ENCODE measurements around the gene RPP40. TPM values are rescaled to one million over a fixed set of nuclear protein-coding genes. Genes with fewer than 3 reads are reported as not detected.

RPP40 gene
- polyA plus RNA-seq, 4 donors = 10.9 to 13.6 (median 11.6) TPM

GRCh38 chr6:4971851-4972250 lies 32.0 kb downstream of the RPP40 start:
- DNase-seq (ENCODE audit: low read depth in 4 of 4, low spot score in 3 of 4) = no peak

GRCh38 chr6:4970739-4971395 lies 33.0 kb downstream of the RPP40 start:
- DNase-seq (ENCODE audit: low read depth in 4 of 4, low spot score in 3 of 4) = no peak

- no peak for DNase-seq (ENCODE audit: low read depth in 4 of 4, low spot score in 3 of 4)
Observed at GRCh38 chr6:4969609-4970285, 34.1 kb downstream of the RPP40 start.

- DNase-seq (ENCODE audit: low read depth in 4 of 4, low spot score in 3 of 4) = no peak
Observed at GRCh38 chr6:4967301-4968030, 36.4 kb downstream of the RPP40 start.

GRCh38 chr6:4965562-4966389 lies 38.1 kb downstream of the RPP40 start:
- no peak for DNase-seq (ENCODE audit: low read depth in 4 of 4, low spot score in 3 of 4)

GRCh38 chr6:4964675-4965561 lies 38.9 kb downstream of the RPP40 start:
- no peak for DNase-seq (ENCODE audit: low read depth in 4 of 4, low spot score in 3 of 4)

GRCh38 chr6:4962905-4963304 lies 40.9 kb downstream of the RPP40 start:
- no peak for DNase-seq (ENCODE audit: low read depth in 4 of 4, low spot score in 3 of 4)

GRCh38 chr6:4961322-4962168 lies 42.3 kb downstream of the RPP40 start:
- DNase-seq (ENCODE audit: low read depth in 4 of 4, low spot score in 3 of 4) = no peak

GRCh38 chr6:4958624-4959023 lies 45.2 kb downstream of the RPP40 start:
- DNase-seq (ENCODE audit: low read depth in 4 of 4, low spot score in 3 of 4) = no peak

- DNase-seq (ENCODE audit: low read depth in 4 of 4, low spot score in 3 of 4) = no peak
Observed at GRCh38 chr6:4957521-4958231, 46.2 kb downstream of the RPP40 start.

GRCh38 chr6:4956625-4957024 lies 47.2 kb downstream of the RPP40 start:
- no peak for DNase-seq (ENCODE audit: low read depth in 4 of 4, low spot score in 3 of 4)

GRCh38 chr6:4953440-4953839 lies 50.4 kb downstream of the RPP40 start:
- no peak for DNase-seq (ENCODE audit: low read depth in 4 of 4, low spot score in 3 of 4)

- no peak for DNase-seq (ENCODE audit: low read depth in 4 of 4, low spot score in 3 of 4)
Observed at GRCh38 chr6:4950836-4951533, 52.9 kb downstream of the RPP40 start.

- no peak for DNase-seq (ENCODE audit: low read depth in 4 of 4, low spot score in 3 of 4)
Observed at GRCh38 chr6:4950076-4950475, 53.8 kb downstream of the RPP40 start.

GRCh38 chr6:4948781-4949450 lies 54.9 kb downstream of the RPP40 start:
- DNase-seq (ENCODE audit: low read depth in 4 of 4, low spot score in 3 of 4) = no peak

- DNase-seq (ENCODE audit: low read depth in 4 of 4, low spot score in 3 of 4) = no peak
Observed at GRCh38 chr6:4947716-4948115, 56.1 kb downstream of the RPP40 start.

GRCh38 chr6:4946521-4946920 lies 57.3 kb downstream of the RPP40 start:
- DNase-seq (ENCODE audit: low read depth in 4 of 4, low spot score in 3 of 4) = no peak
